ENCODE measurements around the gene RHOF. TPM values are rescaled to one million over a fixed set of nuclear protein-coding genes. Genes with fewer than 3 reads are reported as not detected.

The RHOF gene
- total RNA-seq, 1 experiment from 2014 or later: 116 TPM

GRCh38 chr12:121839106-121839992, 45.9 kb upstream of the RHOF start:
- CTCF ChIA-PET: interaction anchor here (6.0 kb wide), 1 partner anchor 45 kb away, joined by 20 read pairs; the partner anchor contains the start of gene RHOF
- TF ChIP-seq, protein P1, sequence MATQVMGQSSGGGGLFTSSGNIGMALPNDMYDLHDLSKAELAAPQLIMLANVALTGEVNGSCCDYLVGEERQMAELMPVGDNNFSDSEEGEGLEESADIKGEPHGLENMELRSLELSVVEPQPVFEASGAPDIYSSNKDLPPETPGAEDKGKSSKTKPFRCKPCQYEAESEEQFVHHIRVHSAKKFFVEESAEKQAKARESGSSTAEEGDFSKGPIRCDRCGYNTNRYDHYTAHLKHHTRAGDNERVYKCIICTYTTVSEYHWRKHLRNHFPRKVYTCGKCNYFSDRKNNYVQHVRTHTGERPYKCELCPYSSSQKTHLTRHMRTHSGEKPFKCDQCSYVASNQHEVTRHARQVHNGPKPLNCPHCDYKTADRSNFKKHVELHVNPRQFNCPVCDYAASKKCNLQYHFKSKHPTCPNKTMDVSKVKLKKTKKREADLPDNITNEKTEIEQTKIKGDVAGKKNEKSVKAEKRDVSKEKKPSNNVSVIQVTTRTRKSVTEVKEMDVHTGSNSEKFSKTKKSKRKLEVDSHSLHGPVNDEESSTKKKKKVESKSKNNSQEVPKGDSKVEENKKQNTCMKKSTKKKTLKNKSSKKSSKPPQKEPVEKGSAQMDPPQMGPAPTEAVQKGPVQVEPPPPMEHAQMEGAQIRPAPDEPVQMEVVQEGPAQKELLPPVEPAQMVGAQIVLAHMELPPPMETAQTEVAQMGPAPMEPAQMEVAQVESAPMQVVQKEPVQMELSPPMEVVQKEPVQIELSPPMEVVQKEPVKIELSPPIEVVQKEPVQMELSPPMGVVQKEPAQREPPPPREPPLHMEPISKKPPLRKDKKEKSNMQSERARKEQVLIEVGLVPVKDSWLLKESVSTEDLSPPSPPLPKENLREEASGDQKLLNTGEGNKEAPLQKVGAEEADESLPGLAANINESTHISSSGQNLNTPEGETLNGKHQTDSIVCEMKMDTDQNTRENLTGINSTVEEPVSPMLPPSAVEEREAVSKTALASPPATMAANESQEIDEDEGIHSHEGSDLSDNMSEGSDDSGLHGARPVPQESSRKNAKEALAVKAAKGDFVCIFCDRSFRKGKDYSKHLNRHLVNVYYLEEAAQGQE (IDR thresholded peaks at IDR 0.05; ENCODE audit: low read depth): no peak
- TF ChIP-seq CEBPB (IDR thresholded peaks at IDR 0.05; ENCODE audit: low read depth): no peak
- peak; percentile 84 for TF ChIP-seq POLR2AphosphoS5 (IDR thresholded peaks at IDR 0.05; ENCODE audit: low read depth, low read length)
- no peak for TF ChIP-seq EZH2 (IDR thresholded peaks at IDR 0.05)
- peak; percentile 19 for TF ChIP-seq TCF7L2 (IDR thresholded peaks at IDR 0.05; ENCODE audit: borderline replicate concordance, extremely low read depth, insufficient read depth, insufficient read length)
- TF ChIP-seq ZNF274 (IDR thresholded peaks at IDR 0.05; ENCODE audit: low read depth, low read length): no peak
- TF ChIP-seq EZH2phosphoT487 (IDR thresholded peaks at IDR 0.05; ENCODE audit: borderline replicate concordance): no peak
- TF ChIP-seq SP1 (IDR thresholded peaks at IDR 0.05; ENCODE audit: low read depth): peak; percentile 68
- TF ChIP-seq ATF3 (IDR thresholded peaks at IDR 0.05): no peak
- TF ChIP-seq, protein P2, sequence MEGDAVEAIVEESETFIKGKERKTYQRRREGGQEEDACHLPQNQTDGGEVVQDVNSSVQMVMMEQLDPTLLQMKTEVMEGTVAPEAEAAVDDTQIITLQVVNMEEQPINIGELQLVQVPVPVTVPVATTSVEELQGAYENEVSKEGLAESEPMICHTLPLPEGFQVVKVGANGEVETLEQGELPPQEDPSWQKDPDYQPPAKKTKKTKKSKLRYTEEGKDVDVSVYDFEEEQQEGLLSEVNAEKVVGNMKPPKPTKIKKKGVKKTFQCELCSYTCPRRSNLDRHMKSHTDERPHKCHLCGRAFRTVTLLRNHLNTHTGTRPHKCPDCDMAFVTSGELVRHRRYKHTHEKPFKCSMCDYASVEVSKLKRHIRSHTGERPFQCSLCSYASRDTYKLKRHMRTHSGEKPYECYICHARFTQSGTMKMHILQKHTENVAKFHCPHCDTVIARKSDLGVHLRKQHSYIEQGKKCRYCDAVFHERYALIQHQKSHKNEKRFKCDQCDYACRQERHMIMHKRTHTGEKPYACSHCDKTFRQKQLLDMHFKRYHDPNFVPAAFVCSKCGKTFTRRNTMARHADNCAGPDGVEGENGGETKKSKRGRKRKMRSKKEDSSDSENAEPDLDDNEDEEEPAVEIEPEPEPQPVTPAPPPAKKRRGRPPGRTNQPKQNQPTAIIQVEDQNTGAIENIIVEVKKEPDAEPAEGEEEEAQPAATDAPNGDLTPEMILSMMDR (IDR thresholded peaks at IDR 0.05 in 2 of 3, conservative IDR thresholded peaks at IDR 0.05 in 1 of 3; ENCODE audit: borderline replicate concordance in 1 of 3, insufficient read depth in 1 of 3, low read depth in 2 of 3, low read length in 2 of 3): peak in 1 of 3 experiments; percentile 45; a peak in 2 of 6 replicates
- no peak for TF ChIP-seq FOSL1 (IDR thresholded peaks at IDR 0.05; ENCODE audit: low read depth)
- peak; percentile 88 for TF ChIP-seq EGR1 (IDR thresholded peaks at IDR 0.05; ENCODE audit: low read depth)
- TF ChIP-seq, protein P3, sequence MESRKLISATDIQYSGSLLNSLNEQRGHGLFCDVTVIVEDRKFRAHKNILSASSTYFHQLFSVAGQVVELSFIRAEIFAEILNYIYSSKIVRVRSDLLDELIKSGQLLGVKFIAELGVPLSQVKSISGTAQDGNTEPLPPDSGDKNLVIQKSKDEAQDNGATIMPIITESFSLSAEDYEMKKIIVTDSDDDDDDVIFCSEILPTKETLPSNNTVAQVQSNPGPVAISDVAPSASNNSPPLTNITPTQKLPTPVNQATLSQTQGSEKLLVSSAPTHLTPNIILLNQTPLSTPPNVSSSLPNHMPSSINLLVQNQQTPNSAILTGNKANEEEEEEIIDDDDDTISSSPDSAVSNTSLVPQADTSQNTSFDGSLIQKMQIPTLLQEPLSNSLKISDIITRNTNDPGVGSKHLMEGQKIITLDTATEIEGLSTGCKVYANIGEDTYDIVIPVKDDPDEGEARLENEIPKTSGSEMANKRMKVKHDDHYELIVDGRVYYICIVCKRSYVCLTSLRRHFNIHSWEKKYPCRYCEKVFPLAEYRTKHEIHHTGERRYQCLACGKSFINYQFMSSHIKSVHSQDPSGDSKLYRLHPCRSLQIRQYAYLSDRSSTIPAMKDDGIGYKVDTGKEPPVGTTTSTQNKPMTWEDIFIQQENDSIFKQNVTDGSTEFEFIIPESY (IDR thresholded peaks at IDR 0.05; ENCODE audit: extremely low read depth, insufficient replicate concordance, low read length): no peak
- TF ChIP-seq, protein P4, sequence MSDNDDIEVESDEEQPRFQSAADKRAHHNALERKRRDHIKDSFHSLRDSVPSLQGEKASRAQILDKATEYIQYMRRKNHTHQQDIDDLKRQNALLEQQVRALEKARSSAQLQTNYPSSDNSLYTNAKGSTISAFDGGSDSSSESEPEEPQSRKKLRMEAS (IDR thresholded peaks at IDR 0.05): peak; percentile 63; the same call in 1 of the 2 replicates
- peak; percentile 81 for TF ChIP-seq POLR2A (IDR thresholded peaks at IDR 0.05; ENCODE audit: borderline replicate concordance, extremely low read depth, insufficient read depth, insufficient read length)
- no peak for TF ChIP-seq ZFX (IDR thresholded peaks at IDR 0.05)

More at GRCh38 chr12:121839106-121839992, 45.9 kb upstream of the RHOF start:
- H2AFZ ChIP-seq (ENCODE audit: low read depth, low read length, poor library complexity, severe bottlenecking): peak overlapping the region; percentile 87
- TSS peak; percentile 66 for BruUV-seq (replicated peaks)
- peak overlapping the region; percentile 55 to 94 for H3K4me3 ChIP-seq (replicated peaks in 1 of 2; ENCODE audit: low read depth in 1 of 2, low read length in 2 of 2)
- H3K9me2 ChIP-seq (ENCODE audit: insufficient read depth): no peaks in the 10 kb centered on the region
- H4K20me1 ChIP-seq (ENCODE audit: insufficient read depth): no peaks in the 10 kb centered on the region
- H3K9ac ChIP-seq (ENCODE audit: low read length): peak overlapping the region; percentile 88
- RAD21 ChIA-PET (ENCODE audit: low non-redundant PET in 1 of 2, low total read pairs in 2 of 2, uncharacterized antibody in 2 of 2, unreplicated experiment in 2 of 2): interaction anchor here in 1 of 2 experiments (1.1 kb wide), 1 partner anchor 49 kb away, joined by 3 read pairs; the partner anchor contains the start of gene PSMD9
- ATAC-seq: peak; percentile 93
- DNase-seq (ENCODE audit: low read depth, low spot score): peak; percentile 95
- H3K9me3 ChIP-seq (ENCODE audit: control insufficient read depth in 1 of 2, insufficient read depth in 1 of 2, low read depth in 1 of 2, low read length in 2 of 2): no peaks in the 10 kb centered on the region
- H3K79me2 ChIP-seq (ENCODE audit: insufficient read depth, low read length): no peaks in the 10 kb centered on the region
- POLR2A ChIA-PET: interaction anchor here (1.0 kb wide), 1 partner anchor 37 kb away, joined by 4 read pairs; no protein-coding TSS in a partner anchor
- H3K36me3 ChIP-seq (ENCODE audit: control insufficient read depth in 1 of 2, insufficient read depth in 2 of 2, low read length in 2 of 2): no peaks in the 10 kb centered on the region
- intact Hi-C loops (cut with micrococcal nuclease): loop anchor here (1.0 to 2.0 kb wide), 2 partner anchors 39 to 45 kb away; no protein-coding TSS in a partner anchor
- H3K27ac ChIP-seq (ENCODE audit: low read depth, low read length): peak overlapping the region; percentile 66
- no peaks in the 10 kb centered on the region for H3K27me3 ChIP-seq (ENCODE audit: insufficient read depth, low read length)
- H3K4me2 ChIP-seq (ENCODE audit: low read length): peak overlapping the region; percentile 82
- H3K4me1 ChIP-seq (ENCODE audit: control insufficient read depth in 1 of 2, insufficient read depth in 2 of 2, low read length in 2 of 2): peaks cover 4 to 44% of the 10 kb centered on the region in 2 experiments; a peak in 3 of 4 replicates

All from HCT116 (cell line).